HepG2 (cell line): Measurements from ENCODE around the gene CHMP6. TPM values are rescaled to one million over a fixed set of nuclear protein-coding genes. Genes with fewer than 3 reads are reported as not detected.

Source experiments
- ATAC-seq: fragments of 200-7000 bp; cut with Tn5 transposase; 3 replicates; pipeline ENCODE4 v1.9.1; 2020; ENCODE audit warnings: mild to moderate bottlenecking, moderate library complexity
- BruUV-seq: library from RNA; stranded (reverse); fragments of 400-500 nt; replicated peaks from 2 replicates; lab custom pipeline; 2021; lab: Mats Ljungman, UMichigan
- CTCF ChIA-PET: fragments of 300-600 bp; formaldehyde crosslinking; extraction: SDS; loops from one replicate; lab custom pipeline; 2021; ENCODE audit warnings: low total read pairs, inconsistent platforms, low intra/inter-chr PET ratio; lab: Yijun Ruan, JAX
- POLR2A ChIA-PET: fragments of 350-600 bp; sonication (Branson Sonifier 250); formaldehyde crosslinking; loops from one replicate; lab custom pipeline; 2020; ENCODE audit warnings: antibody characterized with exemption, inconsistent platforms; lab: Yijun Ruan, JAX
- DNase-seq: peaks from one replicate; pipeline ENCODE4 v3.0.0-alpha.2; 2015; ENCODE audit warnings: low spot score
- FAIRE-seq: peaks from 3 replicates; lab custom pipeline; 2011; peaks lifted over from hg19 to GRCh38; lab: Jason Lieb, UNC
- H2AFZ ChIP-seq: one replicate; pipeline ENCODE4 v1.6.1; 2011; ENCODE audit warnings: low read length, inconsistent platforms
- H3K27ac ChIP-seq: fragments of 300-600 bp; 3 replicates; pipeline ENCODE4 v1.8.0; 2011; ENCODE audit warnings: mixed run types, mild to moderate bottlenecking, mixed read lengths, low read length, inconsistent platforms; ENCODE audit not compliant: insufficient read depth; ENCODE audit errors: extremely low read length
- H3K27me3 ChIP-seq, 2 experiments: fragments of 200-600 bp in 1 of 2; 2 replicates in 1 of 2; 3 replicates in 1 of 2; pipeline versions ENCODE4 v1.6.0 to v1.8.0; 2011; ENCODE audit warnings: low read length in 2 of 2, mild to moderate bottlenecking in 2 of 2, moderate library complexity in 2 of 2, inconsistent platforms in 1 of 2; ENCODE audit not compliant: insufficient read depth in 2 of 2, control insufficient read depth in 1 of 2
- H3K36me3 ChIP-seq, 2 experiments: fragments of 200-600 bp in 1 of 2; replicated peaks in 1 of 2; 2 replicates in 1 of 2; 3 replicates in 1 of 2; pipeline versions ENCODE4 v1.5.1 to v1.8.0; 2011; ENCODE audit warnings: low read length in 2 of 2, inconsistent platforms in 1 of 2; ENCODE audit not compliant: insufficient read depth in 2 of 2, control insufficient read depth in 1 of 2
- H3K4me1 ChIP-seq: 2 replicates; pipeline ENCODE4 v1.5.1; 2012; ENCODE audit warnings: low read length, inconsistent platforms; ENCODE audit not compliant: insufficient read depth
- H3K4me2 ChIP-seq: 2 replicates; pipeline ENCODE4 v1.6.0; 2011; ENCODE audit warnings: low read depth, low read length, inconsistent platforms
- H3K4me3 ChIP-seq, 3 experiments: fragments of 200-600 bp in 1 of 3; sonication (generic), shearing (Covaris generic) in 1 of 3; replicated peaks in 1 of 3; 2 replicates each; pipeline ENCODE4 v1.5.1; 2011 to 2016; ENCODE audit warnings: low read length in 3 of 3, inconsistent platforms in 2 of 3, low read depth in 2 of 3, mild to moderate bottlenecking in 2 of 3, control low read depth in 1 of 3, mixed read lengths in 1 of 3; ENCODE audit not compliant: insufficient read depth in 1 of 3
- H3K79me2 ChIP-seq: one replicate; pipeline ENCODE4 v1.6.1; 2011; ENCODE audit warnings: low read length, inconsistent platforms; ENCODE audit not compliant: insufficient read depth
- H3K9ac ChIP-seq: 2 replicates; pipeline ENCODE4 v1.6.0; 2011; ENCODE audit warnings: mild to moderate bottlenecking, low read depth, low read length, inconsistent platforms; ENCODE audit not compliant: insufficient read depth
- H3K9me3 ChIP-seq: 2 replicates; pipeline ENCODE4 v1.5.1; 2012; ENCODE audit warnings: mild to moderate bottlenecking, low read length
- H4K20me1 ChIP-seq: 2 replicates; pipeline ENCODE4 v1.6.0; 2011; ENCODE audit warnings: inconsistent platforms, mild to moderate bottlenecking, low read length, moderate library complexity; ENCODE audit not compliant: insufficient read depth
- CHD4 ChIP-seq: fragments of 200-600 bp; sonication (generic); IDR thresholded peaks from 2 replicates; pipeline ENCODE4 v1.7.0; 2017; ENCODE audit warnings: mild to moderate bottlenecking, low read length, borderline replicate concordance
- FLYWCH1 ChIP-seq: sonication (generic); formaldehyde crosslinking; IDR thresholded peaks from 2 replicates; pipeline ENCODE4 v1.8.1; 2023; ENCODE audit warnings: mild to moderate bottlenecking, missing genetic modification reagents
- ISL2 ChIP-seq: sonication (generic); formaldehyde crosslinking; IDR thresholded peaks from 2 replicates; pipeline ENCODE4 v1.5.0; 2020; ENCODE audit warnings: missing genetic modification reagents
- MBD4 ChIP-seq: IDR thresholded peaks from 2 replicates; pipeline ENCODE4 v1.6.1; 2012; ENCODE audit warnings: low read length, inconsistent platforms, borderline replicate concordance
- MXI1 ChIP-seq: IDR thresholded peaks from 3 replicates; pipeline ENCODE4 v1.6.1; 2012; ENCODE audit warnings: low read depth, low read length, inconsistent platforms, borderline replicate concordance
- POLR2A ChIP-seq, 2 experiments: IDR thresholded peaks; 2 replicates each; pipeline ENCODE4 v1.6.1; 2011; ENCODE audit warnings: low read depth in 2 of 2, low read length in 2 of 2, mild to moderate bottlenecking in 1 of 2, moderate library complexity in 1 of 2; ENCODE audit not compliant: insufficient read depth in 1 of 2
- U2AF1 ChIP-seq: fragments of 200-400 bp; formaldehyde crosslinking; optimal IDR thresholded peaks from 2 replicates; pipeline ENCODE3; 2017; ENCODE audit warnings: mild to moderate bottlenecking, low read depth, low read length
- ZNF124 ChIP-seq: sonication (generic); formaldehyde crosslinking; IDR thresholded peaks from 2 replicates; pipeline ENCODE4 v1.4.0; 2020; ENCODE audit warnings: missing genetic modification reagents
- ZNF569 ChIP-seq: sonication (generic); formaldehyde crosslinking; IDR thresholded peaks from 2 replicates; pipeline ENCODE4 v1.5.0; 2020; ENCODE audit warnings: mild to moderate bottlenecking, missing genetic modification reagents, moderate library complexity, borderline replicate concordance
- ZNF597 ChIP-seq: sonication (generic); formaldehyde crosslinking; IDR thresholded peaks from 2 replicates; pipeline ENCODE4 v1.5.0; 2020; ENCODE audit warnings: missing genetic modification reagents
- ZNF703 ChIP-seq: sonication (generic); formaldehyde crosslinking; IDR thresholded peaks from 2 replicates; pipeline ENCODE4 v1.5.1; 2020; ENCODE audit warnings: missing genetic modification reagents, mild to moderate bottlenecking, moderate library complexity, borderline replicate concordance
- ZNF724P ChIP-seq: sonication (generic); formaldehyde crosslinking; IDR thresholded peaks from 2 replicates; pipeline ENCODE4 v1.8.0; 2022; ENCODE audit warnings: missing genetic modification reagents, borderline replicate concordance
- ZSCAN29 ChIP-seq: sonication (generic); formaldehyde crosslinking; conservative IDR thresholded peaks from 2 replicates; pipeline ENCODE4 v1.4.0; 2020; ENCODE audit warnings: mild to moderate bottlenecking, missing genetic modification reagents
- WGBS: methylation state at CpG from one replicate; pipeline ENCODE4 v1.1.6; 2017; ENCODE audit warnings: low lambda C conversion rate; 5-methylcytosine and 5-hydroxymethylcytosine counted together
- in situ Hi-C: cut with HindIII; loops from 2 replicates; pipeline ENCODE4 v1.10.0; 2017; ENCODE audit warnings: low pct_unique_long_range_greater_than_20kb; ENCODE audit not compliant: extremely low pct_ligation_motif_present
- intact Hi-C: fragments of 100-400 bp; cut with micrococcal nuclease; formaldehyde crosslinking; loops from one replicate; pipeline ENCODE4 v1.10.0; 2022; ENCODE audit not compliant: unreplicated experiment
- polyA plus RNA-seq, 8 experiments: library from polyadenylated mRNA; depleted of rRNA in 3 of 8; stranded (reverse) in 7 of 8; unstranded in 1 of 8; fragments of >200 nt; fragmentation: Illumina TruSeq in 4 of 8; extraction: Trizol in 4 of 8; gene quantifications; 2 replicates each; pipeline versions ENCODE4 v1.2.1 to v1.2.3, GENCODE V29; 2011 to 2016; ENCODE audit warnings: low read depth in 4 of 8, missing spikeins in 1 of 8, mixed read lengths in 1 of 8; ENCODE audit not compliant: insufficient read depth in 1 of 8
- total RNA-seq, 5 experiments: library from RNA; depleted of rRNA; stranded (reverse); fragments of >200 nt; fragmentation: Illumina TruSeq; extraction: Trizol; gene quantifications; 2 replicates each; pipeline ENCODE4 v1.2.3, GENCODE V29; 2016; ENCODE audit warnings: low read depth in 1 of 5
- TF ChIP-seq, protein P1 (sequence below): sonication (generic); formaldehyde crosslinking; conservative IDR thresholded peaks from 2 replicates; pipeline ENCODE4 v1.8.1; 2023; ENCODE audit warnings: missing genetic modification reagents
- TF ChIP-seq, protein P2 (sequence below): sonication (generic); formaldehyde crosslinking; IDR thresholded peaks from 2 replicates; pipeline ENCODE4 v1.4.0; 2020; ENCODE audit warnings: mild to moderate bottlenecking, low read depth, missing genetic modification reagents
- TF ChIP-seq, protein P3 (sequence below): sonication (generic); formaldehyde crosslinking; IDR thresholded peaks from 2 replicates; pipeline ENCODE4 v1.9.0; 2021; ENCODE audit warnings: mild to moderate bottlenecking, missing genetic modification reagents

Gene CHMP6
- total and polyA plus RNA-seq, 2 of the 13 experiments (the other 11 are each of a cell fraction or from before 2014, with no cell fraction given) = 11.1 to 24.2 TPM

- DNase-seq = no peak
- Histone ChIP-seq H3K9ac (no peak overlapping the region), H2AFZ (no peak overlapping the region), H3K79me2 (no peaks in the 10 kb centered on the region), H3K9me3 (no peaks in the 10 kb centered on the region), H3K4me2 (no peak overlapping the region), H3K36me3 (no peaks in the 10 kb centered on the region), H4K20me1 (no peaks in the 10 kb centered on the region), H3K4me3 (no peak overlapping the region), H3K4me1 (peaks cover 92% of the 10 kb centered on the region), H3K27me3 (peaks cover 13 to 64% of the 10 kb centered on the region in 2 experiments; a peak in 4 of 5 replicates), H3K27ac (no peak overlapping the region)
- POLR2A ChIA-PET = no interaction called here
- no peak for ATAC-seq
- intact Hi-C loops = no loop called here
- CTCF ChIA-PET = interaction anchor here (4.3 kb wide), 1 partner anchor 80 kb away, joined by 83 read pairs; no protein-coding TSS in a partner anchor
- TF ChIP-seq ZNF124 (no peak), CHD4 (no peak), ZNF597 (CRISPR knock-in tag) (no peak), POLR2A (IDR thresholded peaks at IDR 0.05; ENCODE audit: insufficient read depth in 1 of 2, low read depth in 2 of 2, low read length in 2 of 2) (no peak), ZSCAN29 (no peak), ZNF724P (no peak), MBD4 (no peak), ISL2 (CRISPR knock-in tag) (no peak), U2AF1 (no peak), MXI1 (no peak), FLYWCH1 (no peak), ZNF569 (CRISPR knock-in tag) (no peak), ZNF703 (no peak)
- TF ChIP-seq, protein P1, sequence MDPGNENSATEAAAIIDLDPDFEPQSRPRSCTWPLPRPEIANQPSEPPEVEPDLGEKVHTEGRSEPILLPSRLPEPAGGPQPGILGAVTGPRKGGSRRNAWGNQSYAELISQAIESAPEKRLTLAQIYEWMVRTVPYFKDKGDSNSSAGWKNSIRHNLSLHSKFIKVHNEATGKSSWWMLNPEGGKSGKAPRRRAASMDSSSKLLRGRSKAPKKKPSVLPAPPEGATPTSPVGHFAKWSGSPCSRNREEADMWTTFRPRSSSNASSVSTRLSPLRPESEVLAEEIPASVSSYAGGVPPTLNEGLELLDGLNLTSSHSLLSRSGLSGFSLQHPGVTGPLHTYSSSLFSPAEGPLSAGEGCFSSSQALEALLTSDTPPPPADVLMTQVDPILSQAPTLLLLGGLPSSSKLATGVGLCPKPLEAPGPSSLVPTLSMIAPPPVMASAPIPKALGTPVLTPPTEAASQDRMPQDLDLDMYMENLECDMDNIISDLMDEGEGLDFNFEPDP = no peak
- TF ChIP-seq, protein P2, sequence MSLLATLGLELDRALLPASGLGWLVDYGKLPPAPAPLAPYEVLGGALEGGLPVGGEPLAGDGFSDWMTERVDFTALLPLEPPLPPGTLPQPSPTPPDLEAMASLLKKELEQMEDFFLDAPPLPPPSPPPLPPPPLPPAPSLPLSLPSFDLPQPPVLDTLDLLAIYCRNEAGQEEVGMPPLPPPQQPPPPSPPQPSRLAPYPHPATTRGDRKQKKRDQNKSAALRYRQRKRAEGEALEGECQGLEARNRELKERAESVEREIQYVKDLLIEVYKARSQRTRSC (CRISPR knock-in tag) = no peak
- TF ChIP-seq, protein P3, sequence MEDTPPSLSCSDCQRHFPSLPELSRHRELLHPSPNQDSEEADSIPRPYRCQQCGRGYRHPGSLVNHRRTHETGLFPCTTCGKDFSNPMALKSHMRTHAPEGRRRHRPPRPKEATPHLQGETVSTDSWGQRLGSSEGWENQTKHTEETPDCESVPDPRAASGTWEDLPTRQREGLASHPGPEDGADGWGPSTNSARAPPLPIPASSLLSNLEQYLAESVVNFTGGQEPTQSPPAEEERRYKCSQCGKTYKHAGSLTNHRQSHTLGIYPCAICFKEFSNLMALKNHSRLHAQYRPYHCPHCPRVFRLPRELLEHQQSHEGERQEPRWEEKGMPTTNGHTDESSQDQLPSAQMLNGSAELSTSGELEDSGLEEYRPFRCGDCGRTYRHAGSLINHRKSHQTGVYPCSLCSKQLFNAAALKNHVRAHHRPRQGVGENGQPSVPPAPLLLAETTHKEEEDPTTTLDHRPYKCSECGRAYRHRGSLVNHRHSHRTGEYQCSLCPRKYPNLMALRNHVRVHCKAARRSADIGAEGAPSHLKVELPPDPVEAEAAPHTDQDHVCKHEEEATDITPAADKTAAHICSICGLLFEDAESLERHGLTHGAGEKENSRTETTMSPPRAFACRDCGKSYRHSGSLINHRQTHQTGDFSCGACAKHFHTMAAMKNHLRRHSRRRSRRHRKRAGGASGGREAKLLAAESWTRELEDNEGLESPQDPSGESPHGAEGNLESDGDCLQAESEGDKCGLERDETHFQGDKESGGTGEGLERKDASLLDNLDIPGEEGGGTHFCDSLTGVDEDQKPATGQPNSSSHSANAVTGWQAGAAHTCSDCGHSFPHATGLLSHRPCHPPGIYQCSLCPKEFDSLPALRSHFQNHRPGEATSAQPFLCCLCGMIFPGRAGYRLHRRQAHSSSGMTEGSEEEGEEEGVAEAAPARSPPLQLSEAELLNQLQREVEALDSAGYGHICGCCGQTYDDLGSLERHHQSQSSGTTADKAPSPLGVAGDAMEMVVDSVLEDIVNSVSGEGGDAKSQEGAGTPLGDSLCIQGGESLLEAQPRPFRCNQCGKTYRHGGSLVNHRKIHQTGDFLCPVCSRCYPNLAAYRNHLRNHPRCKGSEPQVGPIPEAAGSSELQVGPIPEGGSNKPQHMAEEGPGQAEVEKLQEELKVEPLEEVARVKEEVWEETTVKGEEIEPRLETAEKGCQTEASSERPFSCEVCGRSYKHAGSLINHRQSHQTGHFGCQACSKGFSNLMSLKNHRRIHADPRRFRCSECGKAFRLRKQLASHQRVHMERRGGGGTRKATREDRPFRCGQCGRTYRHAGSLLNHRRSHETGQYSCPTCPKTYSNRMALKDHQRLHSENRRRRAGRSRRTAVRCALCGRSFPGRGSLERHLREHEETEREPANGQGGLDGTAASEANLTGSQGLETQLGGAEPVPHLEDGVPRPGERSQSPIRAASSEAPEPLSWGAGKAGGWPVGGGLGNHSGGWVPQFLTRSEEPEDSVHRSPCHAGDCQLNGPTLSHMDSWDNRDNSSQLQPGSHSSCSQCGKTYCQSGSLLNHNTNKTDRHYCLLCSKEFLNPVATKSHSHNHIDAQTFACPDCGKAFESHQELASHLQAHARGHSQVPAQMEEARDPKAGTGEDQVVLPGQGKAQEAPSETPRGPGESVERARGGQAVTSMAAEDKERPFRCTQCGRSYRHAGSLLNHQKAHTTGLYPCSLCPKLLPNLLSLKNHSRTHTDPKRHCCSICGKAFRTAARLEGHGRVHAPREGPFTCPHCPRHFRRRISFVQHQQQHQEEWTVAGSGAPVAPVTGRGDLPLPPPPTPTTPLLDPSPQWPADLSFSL = no peak
- in situ Hi-C loops = no loop called here
- no peak for FAIRE-seq
- WGBS = 58% methylated on average over 6 of the region's 6 CpGs
- BruUV-seq = no TSS peak
Measured at GRCh38 chr17:81022344-81022676, 30.7 kb downstream of the CHMP6 start.
